GM18502 (cell line): Measurements from ENCODE around the gene CRYGC.
"Not testable (repeated sequence)": the region's sequence is repeated elsewhere in the genome, so short reads cannot be mapped to it uniquely, and the experiment has no call there.

Experiments used
- ATAC-seq: cut with Tn5 transposase; IDR thresholded peaks from one replicate; pipeline ENCODE4 v1.9.1; 2021; ENCODE audit warnings: mild to moderate bottlenecking; ENCODE audit not compliant: unreplicated experiment, poor library complexity

CRYGC gene

DNA sequence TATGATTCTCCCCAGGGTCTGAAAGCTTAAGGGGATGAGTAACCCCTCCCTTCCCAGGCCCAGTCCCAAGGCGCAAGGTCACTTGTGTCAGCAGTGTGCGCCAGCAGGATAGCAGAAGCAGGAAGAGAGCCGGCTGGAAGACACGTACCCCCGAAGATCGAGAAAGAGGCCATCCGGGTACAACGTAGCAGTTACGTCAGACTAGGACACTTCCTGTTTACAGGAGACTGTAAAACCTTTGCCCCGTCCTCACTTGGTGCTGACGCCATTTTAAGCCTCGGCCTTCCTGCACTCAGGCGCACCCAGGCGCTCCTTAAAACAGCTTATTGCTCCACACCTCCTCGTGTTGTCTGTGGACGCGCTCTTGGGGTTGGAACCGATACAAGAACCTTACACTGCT lies 9.8 kb upstream of the CRYGC start:
- ATAC-seq: no peak

DNA sequence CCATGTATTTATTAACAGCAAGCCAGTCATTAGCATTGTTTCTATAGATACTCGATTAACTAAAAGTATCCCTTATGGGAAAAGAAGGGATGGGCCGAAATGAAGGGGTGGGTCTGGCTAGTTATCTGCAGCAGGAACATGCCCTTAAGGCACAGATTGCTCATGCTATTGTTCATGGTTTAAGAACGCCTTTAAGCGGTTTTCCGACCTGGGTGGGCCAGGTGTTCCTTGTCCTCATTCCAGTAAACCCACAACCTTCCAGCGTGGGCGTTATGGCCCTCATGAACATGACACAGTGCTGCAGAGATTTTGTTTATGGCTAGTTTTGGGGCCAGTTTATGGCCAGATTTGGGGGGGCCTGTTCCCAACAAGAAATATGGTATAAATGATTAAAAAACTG lies 8.7 kb upstream of the CRYGC start:
- ATAC-seq: not testable (repeated sequence)

DNA sequence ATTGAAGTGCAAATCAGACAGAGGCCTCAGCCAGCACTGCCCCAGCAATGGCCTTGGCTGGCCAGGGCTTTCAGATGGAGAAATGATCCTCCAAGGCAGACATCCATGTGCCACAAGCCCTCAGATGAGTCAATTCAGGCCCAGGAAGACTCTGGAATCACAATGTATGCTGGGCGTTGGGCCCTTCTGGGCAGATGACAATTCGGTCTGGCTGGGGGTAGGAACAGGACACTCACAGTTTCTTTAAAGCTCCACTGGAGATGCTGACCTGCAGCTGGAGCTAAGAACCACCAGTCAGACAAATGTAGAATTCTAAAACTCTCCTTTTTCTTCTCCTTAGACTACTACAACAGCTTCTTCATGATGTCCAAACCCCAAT lies 7.1 kb upstream of the CRYGC start:
- no peak for ATAC-seq

DNA sequence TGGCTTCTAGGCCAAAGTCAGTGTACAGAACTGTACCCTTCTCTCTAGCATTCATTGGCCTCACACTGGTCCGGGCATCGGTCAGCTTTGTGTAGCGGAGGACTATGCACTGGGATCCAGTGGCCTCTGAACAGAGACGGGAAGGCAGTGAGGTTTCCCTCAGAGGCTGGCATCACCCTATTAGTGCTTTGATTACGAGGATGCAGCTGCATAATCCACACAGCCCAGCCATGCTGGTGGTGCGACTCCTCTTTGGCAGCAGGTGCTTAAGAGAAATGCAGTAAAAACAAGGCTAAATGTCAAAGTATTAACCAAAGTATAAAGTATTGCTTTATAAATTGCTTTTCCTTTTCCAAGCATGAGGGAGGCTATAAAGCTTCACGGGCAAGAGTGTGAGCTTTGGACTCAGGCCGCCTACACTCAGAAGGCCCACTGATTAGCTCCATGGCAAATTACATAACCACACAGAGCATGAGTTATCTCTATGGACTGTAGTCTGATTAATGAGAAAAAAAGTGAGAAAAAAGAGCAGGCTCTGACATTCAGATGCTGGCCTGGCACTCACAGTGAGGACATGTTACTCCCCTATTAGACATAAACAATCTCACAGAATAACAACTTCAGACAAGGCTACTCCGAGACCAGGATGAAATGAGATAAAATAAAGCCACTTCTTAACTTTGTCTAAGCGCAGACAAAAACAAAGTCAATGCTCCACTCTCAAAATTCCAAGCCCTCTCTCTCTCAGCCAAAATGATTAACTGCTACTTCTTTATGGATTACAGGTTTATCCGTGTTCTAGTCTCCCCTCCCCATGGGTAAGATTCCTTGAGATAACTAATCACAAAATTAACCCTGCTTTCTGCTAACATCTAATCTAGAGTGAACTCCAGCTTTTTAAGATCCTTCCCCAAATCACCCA lies 6.4 kb upstream of the CRYGC start:
- ATAC-seq: no peak

GRCh38 chr2:208134928-208135586 lies 5.4 kb upstream of the CRYGC start:
- no peak for ATAC-seq

DNA sequence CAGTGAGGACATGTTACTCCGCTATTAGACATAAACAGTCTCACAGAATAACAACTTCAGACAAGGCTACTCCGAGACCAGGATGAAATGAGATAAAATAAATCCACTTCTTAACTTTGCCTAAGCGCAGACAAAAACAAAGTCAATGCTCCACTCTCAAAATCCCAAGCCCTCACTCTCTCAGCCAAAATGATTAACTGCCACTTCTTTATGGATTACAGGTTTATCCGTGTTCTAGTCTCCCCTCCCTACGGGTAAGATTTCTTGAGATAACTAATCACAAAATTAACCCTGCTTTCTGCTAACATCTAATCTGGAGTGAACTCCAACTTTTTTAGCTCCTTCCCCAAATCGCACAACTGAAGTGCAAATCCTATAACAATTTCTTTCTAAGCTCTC lies 1.1 kb upstream of the CRYGC start:
- ATAC-seq: no peak

- ATAC-seq: no peak
These were observed 1.5 kb downstream of the CRYGC start for GRCh38 chr2:208128136-208128535.

DNA sequence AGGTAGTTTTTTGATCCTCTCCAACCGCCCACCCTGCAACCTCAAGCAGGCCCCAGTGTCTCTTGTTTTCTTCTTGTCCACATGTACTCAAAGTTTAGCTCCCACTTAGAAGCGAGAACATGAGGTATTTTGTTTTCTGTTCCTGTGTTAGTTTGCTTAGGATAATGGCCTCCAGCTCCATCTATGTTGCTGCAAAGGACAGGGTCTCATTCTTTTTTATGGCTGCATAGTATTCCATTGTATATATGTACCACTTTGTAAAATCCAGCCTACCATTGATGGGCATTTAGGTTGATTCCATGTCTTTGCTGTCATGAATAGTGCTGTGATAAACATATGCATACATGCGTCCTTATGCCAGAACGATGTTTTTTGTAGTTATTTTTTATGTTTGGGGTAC lies 2.5 kb downstream of the CRYGC start:
- no peak for ATAC-seq

DNA sequence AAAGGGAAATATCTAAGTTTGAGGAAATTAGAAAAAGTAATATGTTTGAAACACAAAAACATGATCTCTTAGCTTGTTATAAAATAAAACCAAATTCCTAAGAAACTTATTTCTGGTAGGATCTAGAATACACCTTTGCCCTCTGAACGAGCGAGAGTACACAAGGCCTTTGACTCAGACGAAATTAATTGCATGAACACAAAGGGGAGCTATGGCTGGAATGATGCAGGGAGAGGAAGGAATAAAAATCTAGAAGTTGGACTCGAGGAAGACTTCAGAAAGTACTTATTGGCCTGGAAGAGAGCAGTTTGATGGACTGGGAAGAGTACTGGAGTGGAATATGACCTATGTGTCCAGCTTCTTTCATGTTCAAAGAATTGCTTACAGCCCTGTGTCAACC lies 4.4 kb downstream of the CRYGC start:
- no peak for ATAC-seq

GRCh38 chr2:208124013-208124715 lies 5.5 kb downstream of the CRYGC start, which contains the start of gene CRYGD:
CRYGD (minus strand) TSS chr2:208124524; CDS start chr2:208124473, 51 bp downstream.
- ATAC-seq: not testable (repeated sequence)

DNA sequence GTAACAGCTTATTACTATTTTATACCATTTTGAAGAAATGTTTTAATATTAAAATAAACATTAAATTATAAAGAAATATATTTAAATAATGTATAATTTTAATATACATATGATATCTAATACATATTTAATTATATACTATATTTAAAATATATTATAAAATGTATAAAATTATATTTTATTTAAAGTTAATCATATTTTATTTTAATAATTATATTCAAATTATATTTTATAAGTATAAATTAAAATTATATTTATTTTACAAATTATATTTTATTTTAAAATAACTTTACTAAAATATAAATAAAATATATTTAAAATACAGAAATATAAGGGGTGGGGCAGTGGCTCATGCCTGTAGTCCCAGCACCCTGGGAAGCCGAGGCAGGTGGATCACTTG lies 7.4 kb downstream of the CRYGC start:
- ATAC-seq: no peak

- ATAC-seq: no peak
These were observed 10.7 kb downstream of the CRYGC start for GRCh38 chr2:208118918-208119317.

DNA sequence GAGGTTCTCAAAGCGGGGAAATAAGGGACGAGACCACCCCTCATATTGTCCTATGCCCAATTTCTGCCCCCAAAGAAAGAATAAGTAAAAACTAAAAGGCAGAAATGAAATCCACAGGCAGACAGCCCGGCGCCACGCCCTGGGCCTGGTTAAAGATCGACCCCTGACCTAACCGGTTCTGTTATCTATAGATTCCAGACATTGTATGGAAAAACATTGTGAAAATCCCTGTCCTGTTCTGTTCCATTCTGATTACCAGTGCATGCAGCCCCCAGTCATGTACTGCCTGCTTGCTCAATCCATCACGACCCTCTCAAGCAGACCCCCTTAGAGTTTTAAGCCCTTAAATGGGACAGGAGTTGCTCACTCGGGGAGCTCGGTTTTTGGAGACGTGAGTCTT lies 12.2 kb downstream of the CRYGC start:
- not testable (repeated sequence) for ATAC-seq

- ATAC-seq: no peak
These were observed 16.7 kb downstream of the CRYGC start for GRCh38 chr2:208112969-208113368.

DNA sequence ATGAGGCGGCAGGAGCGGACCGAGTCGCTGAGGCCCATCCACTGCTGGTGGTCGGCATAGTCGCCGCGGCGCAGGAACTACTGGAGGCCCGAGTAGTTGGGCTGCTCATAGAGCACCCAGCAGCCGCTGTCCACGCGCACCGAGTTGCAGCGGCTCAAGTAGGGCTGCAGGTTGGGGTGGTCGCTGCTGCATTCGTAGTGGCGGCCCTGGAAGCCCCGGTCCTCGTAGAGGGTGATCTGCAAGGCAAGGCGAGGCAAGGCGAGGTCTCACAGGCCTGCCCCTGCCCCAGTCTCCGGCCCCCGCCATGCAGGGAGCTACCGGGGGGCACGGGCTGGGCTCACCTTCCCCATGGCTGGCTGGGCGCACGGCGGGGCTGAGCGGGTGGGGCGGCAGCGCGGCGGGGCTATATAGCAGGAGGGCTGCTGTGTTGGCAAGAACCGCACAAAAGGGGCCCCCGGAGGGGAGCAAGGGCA lies 17.3 kb downstream of the CRYGC start:
- ATAC-seq: not testable (repeated sequence)

DNA sequence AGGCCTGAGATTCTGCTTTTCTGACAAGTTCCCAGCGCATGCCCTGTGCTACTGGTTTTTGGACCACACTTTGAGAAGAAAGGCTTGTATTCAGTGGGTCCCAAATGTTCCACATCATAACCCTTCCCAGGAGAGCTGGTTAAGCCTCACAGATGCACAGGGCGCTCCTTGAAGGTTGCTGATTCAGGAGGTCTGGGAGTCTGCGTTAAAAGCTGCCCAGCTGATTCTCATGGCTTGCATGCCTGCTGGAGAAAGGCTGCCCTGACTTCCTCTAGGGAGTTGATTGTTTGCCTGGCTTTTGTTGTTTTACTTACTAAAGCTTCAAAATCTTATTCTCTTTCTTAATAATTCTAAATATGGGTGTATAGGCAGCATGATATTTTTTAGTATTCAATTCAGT lies 26.0 kb downstream of the CRYGC start:
- no peak for ATAC-seq

GRCh38 chr2:208101716-208102631 lies 27.7 kb downstream of the CRYGC start:
- no peak for ATAC-seq

GRCh38 chr2:208099682-208100470 lies 29.8 kb downstream of the CRYGC start:
- no peak for ATAC-seq

DNA sequence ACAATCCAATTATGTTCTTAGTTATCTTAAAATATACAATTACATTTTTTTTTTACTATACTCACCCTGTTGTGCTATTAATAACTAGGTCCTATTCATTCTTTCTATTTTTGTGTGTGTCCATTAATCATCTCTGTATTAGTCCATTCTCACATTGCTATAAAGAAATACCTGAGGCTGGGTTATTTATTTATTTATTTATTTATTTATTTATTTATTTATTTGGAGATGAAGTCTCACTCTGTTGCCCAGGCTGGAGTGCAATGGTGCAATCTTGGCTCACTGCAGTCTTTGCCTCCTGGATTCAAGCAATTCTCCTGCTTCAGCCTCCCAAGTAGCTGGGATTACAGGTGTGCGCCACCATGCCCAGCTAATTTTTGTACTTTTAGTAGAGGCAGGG lies 30.9 kb downstream of the CRYGC start:
- not testable (repeated sequence) for ATAC-seq
